ENCODE measurements around the gene TANK. TPM values are rescaled to one million over a fixed set of nuclear protein-coding genes. Genes with fewer than 3 reads are reported as not detected.

The TANK gene, protein sequence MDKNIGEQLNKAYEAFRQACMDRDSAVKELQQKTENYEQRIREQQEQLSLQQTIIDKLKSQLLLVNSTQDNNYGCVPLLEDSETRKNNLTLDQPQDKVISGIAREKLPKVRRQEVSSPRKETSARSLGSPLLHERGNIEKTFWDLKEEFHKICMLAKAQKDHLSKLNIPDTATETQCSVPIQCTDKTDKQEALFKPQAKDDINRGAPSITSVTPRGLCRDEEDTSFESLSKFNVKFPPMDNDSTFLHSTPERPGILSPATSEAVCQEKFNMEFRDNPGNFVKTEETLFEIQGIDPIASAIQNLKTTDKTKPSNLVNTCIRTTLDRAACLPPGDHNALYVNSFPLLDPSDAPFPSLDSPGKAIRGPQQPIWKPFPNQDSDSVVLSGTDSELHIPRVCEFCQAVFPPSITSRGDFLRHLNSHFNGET
- total RNA-seq (2021) (16.7 to 24.5 TPM (median 22.3 TPM) in 3 replicates), Bru-seq, nascent RNA (percentile 83 among the genes with signal in this experiment)
- long read RNA-seq, experiment 1, transcript TANK-202 (8 exons, 2,171 nt): major isoform, 30 of 64 reads
- long read RNA-seq, experiment 1, partial matches to known transcripts: 8 of 64 reads
- long read RNA-seq, experiment 1, other reads (novel, unspliced or antisense): 22 of 64 reads
- long read RNA-seq, experiment 2, transcript TANK-202 (8 exons, 2,171 nt): major isoform, 5 of 31 reads
- long read RNA-seq, experiment 2, partial matches to known transcripts: 9 of 31 reads
- long read RNA-seq, experiment 2, other reads (novel, unspliced or antisense): 15 of 31 reads
- long read RNA-seq, experiment 3, transcript TANK-202 (8 exons, 2,171 nt): major isoform, 11 of 23 reads
- long read RNA-seq, experiment 3, partial matches to known transcripts: 4 of 23 reads
- long read RNA-seq, experiment 3, other reads (novel, unspliced or antisense): 6 of 23 reads

DNA sequence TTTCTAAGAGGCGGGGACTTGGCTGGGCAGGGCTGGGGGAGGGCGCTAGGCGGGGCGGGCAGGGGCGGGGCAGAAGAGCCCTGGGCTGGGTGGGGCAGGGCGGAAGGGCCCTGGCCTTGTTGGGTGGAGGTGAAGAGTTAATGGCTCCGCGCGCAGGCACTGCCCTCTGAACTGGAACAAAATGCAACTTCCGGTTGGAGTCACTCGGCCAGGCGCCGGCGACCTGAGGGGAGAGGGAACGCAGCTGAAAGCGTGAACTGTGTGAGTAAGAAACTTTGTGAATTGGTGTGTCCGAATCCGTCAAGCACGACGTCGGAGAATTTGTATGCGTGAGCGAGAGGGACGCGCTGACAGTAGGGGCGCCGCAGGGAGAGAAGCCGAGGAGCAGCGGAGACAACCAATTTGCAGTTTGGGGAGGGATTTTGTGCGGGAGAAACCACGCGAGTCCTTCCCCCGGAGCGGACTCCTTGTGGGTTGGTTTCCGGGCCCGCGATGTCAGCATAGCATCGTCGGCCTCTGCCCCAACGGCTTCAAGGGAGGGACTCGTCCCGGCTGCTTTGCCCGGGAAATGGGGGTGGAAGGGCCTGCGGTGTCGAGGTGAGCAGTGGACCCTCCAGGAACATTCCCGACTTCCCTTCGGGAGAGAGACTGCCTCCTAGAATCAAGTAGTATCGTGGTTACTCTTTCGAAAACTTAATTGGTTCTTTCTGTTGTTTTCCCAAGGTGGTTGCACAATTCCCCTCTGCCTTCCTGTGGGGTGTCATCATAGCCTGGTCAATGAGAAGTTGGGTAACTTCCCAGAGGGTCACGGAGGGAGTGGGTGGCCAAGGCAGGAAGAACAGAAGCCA lies at the start of gene TANK:
TANK (plus strand) TSS at position 203 of the 848 bp plus-strand sequence. CDS start 19,235 bp downstream, outside the sequence.
- H3K4me1 Mint-ChIP-seq: peaks cover 18% of the 10 kb centered on the region
- DNase-seq (ENCODE audit: low spot score) (peak; percentile 88), ATAC-seq (peak; percentile 99)
- H3K36me3 Mint-ChIP-seq: peaks cover 6% of the 10 kb centered on the region
- ChIA-PET POLR2A (interaction anchor here (0.7 kb wide), 1 partner anchor 146 kb away, joined by 5 read pairs; no protein-coding TSS in a partner anchor), CTCF (no interaction called here)
- H3K9me3 Mint-ChIP-seq: peaks cover 7% of the 10 kb centered on the region
- H3K4me3 Mint-ChIP-seq: peak within 1 kb of the TSS; percentile 97
- peak within 1 kb of the TSS; percentile 99 for H3K27ac Mint-ChIP-seq
- H3K27me3 Mint-ChIP-seq (ENCODE audit: low read depth): no peaks in the 10 kb centered on the region
- TF ChIP-seq ETV6 (CRISPR knock-in tag; IDR thresholded peaks at IDR 0.05): 0 out of 2 replicates have a peak, but pooled peaks have one; percentile 39
- TF ChIP-seq, protein P1, sequence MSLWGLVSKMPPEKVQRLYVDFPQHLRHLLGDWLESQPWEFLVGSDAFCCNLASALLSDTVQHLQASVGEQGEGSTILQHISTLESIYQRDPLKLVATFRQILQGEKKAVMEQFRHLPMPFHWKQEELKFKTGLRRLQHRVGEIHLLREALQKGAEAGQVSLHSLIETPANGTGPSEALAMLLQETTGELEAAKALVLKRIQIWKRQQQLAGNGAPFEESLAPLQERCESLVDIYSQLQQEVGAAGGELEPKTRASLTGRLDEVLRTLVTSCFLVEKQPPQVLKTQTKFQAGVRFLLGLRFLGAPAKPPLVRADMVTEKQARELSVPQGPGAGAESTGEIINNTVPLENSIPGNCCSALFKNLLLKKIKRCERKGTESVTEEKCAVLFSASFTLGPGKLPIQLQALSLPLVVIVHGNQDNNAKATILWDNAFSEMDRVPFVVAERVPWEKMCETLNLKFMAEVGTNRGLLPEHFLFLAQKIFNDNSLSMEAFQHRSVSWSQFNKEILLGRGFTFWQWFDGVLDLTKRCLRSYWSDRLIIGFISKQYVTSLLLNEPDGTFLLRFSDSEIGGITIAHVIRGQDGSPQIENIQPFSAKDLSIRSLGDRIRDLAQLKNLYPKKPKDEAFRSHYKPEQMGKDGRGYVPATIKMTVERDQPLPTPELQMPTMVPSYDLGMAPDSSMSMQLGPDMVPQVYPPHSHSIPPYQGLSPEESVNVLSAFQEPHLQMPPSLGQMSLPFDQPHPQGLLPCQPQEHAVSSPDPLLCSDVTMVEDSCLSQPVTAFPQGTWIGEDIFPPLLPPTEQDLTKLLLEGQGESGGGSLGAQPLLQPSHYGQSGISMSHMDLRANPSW (CRISPR knock-in tag; conservative IDR thresholded peaks at IDR 0.05; ENCODE audit: low read depth): no peak
- TF ChIP-seq, protein P2, sequence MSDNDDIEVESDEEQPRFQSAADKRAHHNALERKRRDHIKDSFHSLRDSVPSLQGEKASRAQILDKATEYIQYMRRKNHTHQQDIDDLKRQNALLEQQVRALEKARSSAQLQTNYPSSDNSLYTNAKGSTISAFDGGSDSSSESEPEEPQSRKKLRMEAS (CRISPR knock-in tag; IDR thresholded peaks at IDR 0.05): 0 out of 2 replicates have a peak, but pooled peaks have one; percentile 11
- TF ChIP-seq NR2C2 (CRISPR knock-in tag; IDR thresholded peaks at IDR 0.05): peak; percentile 77
- TF ChIP-seq ZNF232 (CRISPR knock-in tag; IDR thresholded peaks at IDR 0.05): no peak
- 0 out of 2 replicates have a peak, but pooled peaks have one; percentile 26 for TF ChIP-seq JUN (CRISPR knock-in tag; IDR thresholded peaks at IDR 0.05)
- TF ChIP-seq, protein P3, sequence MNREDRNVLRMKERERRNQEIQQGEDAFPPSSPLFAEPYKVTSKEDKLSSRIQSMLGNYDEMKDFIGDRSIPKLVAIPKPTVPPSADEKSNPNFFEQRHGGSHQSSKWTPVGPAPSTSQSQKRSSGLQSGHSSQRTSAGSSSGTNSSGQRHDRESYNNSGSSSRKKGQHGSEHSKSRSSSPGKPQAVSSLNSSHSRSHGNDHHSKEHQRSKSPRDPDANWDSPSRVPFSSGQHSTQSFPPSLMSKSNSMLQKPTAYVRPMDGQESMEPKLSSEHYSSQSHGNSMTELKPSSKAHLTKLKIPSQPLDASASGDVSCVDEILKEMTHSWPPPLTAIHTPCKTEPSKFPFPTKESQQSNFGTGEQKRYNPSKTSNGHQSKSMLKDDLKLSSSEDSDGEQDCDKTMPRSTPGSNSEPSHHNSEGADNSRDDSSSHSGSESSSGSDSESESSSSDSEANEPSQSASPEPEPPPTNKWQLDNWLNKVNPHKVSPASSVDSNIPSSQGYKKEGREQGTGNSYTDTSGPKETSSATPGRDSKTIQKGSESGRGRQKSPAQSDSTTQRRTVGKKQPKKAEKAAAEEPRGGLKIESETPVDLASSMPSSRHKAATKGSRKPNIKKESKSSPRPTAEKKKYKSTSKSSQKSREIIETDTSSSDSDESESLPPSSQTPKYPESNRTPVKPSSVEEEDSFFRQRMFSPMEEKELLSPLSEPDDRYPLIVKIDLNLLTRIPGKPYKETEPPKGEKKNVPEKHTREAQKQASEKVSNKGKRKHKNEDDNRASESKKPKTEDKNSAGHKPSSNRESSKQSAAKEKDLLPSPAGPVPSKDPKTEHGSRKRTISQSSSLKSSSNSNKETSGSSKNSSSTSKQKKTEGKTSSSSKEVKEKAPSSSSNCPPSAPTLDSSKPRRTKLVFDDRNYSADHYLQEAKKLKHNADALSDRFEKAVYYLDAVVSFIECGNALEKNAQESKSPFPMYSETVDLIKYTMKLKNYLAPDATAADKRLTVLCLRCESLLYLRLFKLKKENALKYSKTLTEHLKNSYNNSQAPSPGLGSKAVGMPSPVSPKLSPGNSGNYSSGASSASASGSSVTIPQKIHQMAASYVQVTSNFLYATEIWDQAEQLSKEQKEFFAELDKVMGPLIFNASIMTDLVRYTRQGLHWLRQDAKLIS (CRISPR knock-in tag; IDR thresholded peaks at IDR 0.05; ENCODE audit: borderline replicate concordance): 0 out of 2 replicates have a peak, but pooled peaks have one; percentile 32
- TF ChIP-seq NFATC4 (CRISPR knock-in tag; IDR thresholded peaks at IDR 0.05): no peak
- TF ChIP-seq TEAD1 (CRISPR knock-in tag; IDR thresholded peaks at IDR 0.05): peak; percentile 67; the same call in 1 of the 2 replicates
- TF ChIP-seq MXD4 (CRISPR knock-in tag; IDR thresholded peaks at IDR 0.05; ENCODE audit: borderline replicate concordance): no peak
- no peak for TF ChIP-seq NFYB (CRISPR knock-in tag; conservative IDR thresholded peaks at IDR 0.05; ENCODE audit: low read depth)
- peak; percentile 84 for TF ChIP-seq FOXP1 (CRISPR knock-in tag; IDR thresholded peaks at IDR 0.05; ENCODE audit: borderline replicate concordance)
- TF ChIP-seq, protein P4, sequence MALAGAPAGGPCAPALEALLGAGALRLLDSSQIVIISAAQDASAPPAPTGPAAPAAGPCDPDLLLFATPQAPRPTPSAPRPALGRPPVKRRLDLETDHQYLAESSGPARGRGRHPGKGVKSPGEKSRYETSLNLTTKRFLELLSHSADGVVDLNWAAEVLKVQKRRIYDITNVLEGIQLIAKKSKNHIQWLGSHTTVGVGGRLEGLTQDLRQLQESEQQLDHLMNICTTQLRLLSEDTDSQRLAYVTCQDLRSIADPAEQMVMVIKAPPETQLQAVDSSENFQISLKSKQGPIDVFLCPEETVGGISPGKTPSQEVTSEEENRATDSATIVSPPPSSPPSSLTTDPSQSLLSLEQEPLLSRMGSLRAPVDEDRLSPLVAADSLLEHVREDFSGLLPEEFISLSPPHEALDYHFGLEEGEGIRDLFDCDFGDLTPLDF (CRISPR knock-in tag; IDR thresholded peaks at IDR 0.05): no peak
- TF ChIP-seq SP1 (CRISPR knock-in tag; conservative IDR thresholded peaks at IDR 0.05): peak; percentile 72
- no peak for TF ChIP-seq TCF7 (CRISPR knock-in tag; IDR thresholded peaks at IDR 0.05; ENCODE audit: low read depth)
- peak; percentile 80 for TF ChIP-seq ZNF416 (CRISPR knock-in tag; IDR thresholded peaks at IDR 0.05)
- TF ChIP-seq, protein P5, sequence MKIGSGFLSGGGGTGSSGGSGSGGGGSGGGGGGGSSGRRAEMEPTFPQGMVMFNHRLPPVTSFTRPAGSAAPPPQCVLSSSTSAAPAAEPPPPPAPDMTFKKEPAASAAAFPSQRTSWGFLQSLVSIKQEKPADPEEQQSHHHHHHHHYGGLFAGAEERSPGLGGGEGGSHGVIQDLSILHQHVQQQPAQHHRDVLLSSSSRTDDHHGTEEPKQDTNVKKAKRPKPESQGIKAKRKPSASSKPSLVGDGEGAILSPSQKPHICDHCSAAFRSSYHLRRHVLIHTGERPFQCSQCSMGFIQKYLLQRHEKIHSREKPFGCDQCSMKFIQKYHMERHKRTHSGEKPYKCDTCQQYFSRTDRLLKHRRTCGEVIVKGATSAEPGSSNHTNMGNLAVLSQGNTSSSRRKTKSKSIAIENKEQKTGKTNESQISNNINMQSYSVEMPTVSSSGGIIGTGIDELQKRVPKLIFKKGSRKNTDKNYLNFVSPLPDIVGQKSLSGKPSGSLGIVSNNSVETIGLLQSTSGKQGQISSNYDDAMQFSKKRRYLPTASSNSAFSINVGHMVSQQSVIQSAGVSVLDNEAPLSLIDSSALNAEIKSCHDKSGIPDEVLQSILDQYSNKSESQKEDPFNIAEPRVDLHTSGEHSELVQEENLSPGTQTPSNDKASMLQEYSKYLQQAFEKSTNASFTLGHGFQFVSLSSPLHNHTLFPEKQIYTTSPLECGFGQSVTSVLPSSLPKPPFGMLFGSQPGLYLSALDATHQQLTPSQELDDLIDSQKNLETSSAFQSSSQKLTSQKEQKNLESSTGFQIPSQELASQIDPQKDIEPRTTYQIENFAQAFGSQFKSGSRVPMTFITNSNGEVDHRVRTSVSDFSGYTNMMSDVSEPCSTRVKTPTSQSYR (CRISPR knock-in tag; IDR thresholded peaks at IDR 0.05): no peak
- TF ChIP-seq, protein P6, sequence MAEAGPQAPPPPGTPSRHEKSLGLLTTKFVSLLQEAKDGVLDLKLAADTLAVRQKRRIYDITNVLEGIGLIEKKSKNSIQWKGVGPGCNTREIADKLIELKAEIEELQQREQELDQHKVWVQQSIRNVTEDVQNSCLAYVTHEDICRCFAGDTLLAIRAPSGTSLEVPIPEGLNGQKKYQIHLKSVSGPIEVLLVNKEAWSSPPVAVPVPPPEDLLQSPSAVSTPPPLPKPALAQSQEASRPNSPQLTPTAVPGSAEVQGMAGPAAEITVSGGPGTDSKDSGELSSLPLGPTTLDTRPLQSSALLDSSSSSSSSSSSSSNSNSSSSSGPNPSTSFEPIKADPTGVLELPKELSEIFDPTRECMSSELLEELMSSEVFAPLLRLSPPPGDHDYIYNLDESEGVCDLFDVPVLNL (CRISPR knock-in tag; IDR thresholded peaks at IDR 0.05; ENCODE audit: borderline replicate concordance, low read depth): no peak
- no peak for TF ChIP-seq RELA (CRISPR knock-in tag; IDR thresholded peaks at IDR 0.05; ENCODE audit: borderline replicate concordance)
- no peak for TF ChIP-seq CBFB (CRISPR knock-in tag; IDR thresholded peaks at IDR 0.05; ENCODE audit: low read depth)
- no peak for TF ChIP-seq TEAD4 (CRISPR knock-in tag; IDR thresholded peaks at IDR 0.05)

All from WTC11 (cell line).